ENCODE measurements around the gene SCN5A. TPM values are rescaled to one million over a fixed set of nuclear protein-coding genes. Genes with fewer than 3 reads are reported as not detected.

Gene SCN5A
- total and polyA plus RNA-seq, 2 of the 13 experiments (the other 11 are each of a cell fraction or from before 2014, with no cell fraction given) = 0.22 TPM; not detected in 1

DNA sequence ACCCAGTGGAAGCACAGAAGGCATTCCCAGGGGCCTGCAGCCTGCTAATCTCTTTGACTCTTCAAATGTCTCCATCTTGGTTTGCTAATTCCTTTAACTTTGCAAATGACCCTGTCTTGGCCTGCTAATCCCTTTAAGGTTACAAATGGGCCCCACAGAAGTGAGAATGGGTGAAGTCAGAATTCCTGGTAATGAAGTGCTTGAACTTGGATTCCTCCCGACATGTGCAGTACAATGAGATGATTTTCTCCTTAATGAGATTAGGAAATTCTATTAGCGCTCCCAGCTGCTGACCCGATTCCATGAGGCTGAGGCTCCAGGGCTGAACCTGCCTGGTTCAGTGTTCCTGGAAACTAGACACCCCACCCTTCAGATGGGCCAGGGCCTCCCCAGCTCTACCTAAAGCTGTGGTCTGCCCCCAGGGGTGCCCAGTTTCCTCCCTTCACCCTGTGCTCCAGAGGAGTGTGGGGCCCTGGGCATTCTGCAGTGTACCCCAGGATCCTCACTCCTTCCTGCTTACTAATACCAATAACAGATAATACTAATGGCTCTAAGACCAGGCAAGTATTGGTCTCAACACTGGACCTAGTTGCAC lies 47.4 kb downstream of the SCN5A start (continued):
- TF ChIP-seq, protein P1, sequence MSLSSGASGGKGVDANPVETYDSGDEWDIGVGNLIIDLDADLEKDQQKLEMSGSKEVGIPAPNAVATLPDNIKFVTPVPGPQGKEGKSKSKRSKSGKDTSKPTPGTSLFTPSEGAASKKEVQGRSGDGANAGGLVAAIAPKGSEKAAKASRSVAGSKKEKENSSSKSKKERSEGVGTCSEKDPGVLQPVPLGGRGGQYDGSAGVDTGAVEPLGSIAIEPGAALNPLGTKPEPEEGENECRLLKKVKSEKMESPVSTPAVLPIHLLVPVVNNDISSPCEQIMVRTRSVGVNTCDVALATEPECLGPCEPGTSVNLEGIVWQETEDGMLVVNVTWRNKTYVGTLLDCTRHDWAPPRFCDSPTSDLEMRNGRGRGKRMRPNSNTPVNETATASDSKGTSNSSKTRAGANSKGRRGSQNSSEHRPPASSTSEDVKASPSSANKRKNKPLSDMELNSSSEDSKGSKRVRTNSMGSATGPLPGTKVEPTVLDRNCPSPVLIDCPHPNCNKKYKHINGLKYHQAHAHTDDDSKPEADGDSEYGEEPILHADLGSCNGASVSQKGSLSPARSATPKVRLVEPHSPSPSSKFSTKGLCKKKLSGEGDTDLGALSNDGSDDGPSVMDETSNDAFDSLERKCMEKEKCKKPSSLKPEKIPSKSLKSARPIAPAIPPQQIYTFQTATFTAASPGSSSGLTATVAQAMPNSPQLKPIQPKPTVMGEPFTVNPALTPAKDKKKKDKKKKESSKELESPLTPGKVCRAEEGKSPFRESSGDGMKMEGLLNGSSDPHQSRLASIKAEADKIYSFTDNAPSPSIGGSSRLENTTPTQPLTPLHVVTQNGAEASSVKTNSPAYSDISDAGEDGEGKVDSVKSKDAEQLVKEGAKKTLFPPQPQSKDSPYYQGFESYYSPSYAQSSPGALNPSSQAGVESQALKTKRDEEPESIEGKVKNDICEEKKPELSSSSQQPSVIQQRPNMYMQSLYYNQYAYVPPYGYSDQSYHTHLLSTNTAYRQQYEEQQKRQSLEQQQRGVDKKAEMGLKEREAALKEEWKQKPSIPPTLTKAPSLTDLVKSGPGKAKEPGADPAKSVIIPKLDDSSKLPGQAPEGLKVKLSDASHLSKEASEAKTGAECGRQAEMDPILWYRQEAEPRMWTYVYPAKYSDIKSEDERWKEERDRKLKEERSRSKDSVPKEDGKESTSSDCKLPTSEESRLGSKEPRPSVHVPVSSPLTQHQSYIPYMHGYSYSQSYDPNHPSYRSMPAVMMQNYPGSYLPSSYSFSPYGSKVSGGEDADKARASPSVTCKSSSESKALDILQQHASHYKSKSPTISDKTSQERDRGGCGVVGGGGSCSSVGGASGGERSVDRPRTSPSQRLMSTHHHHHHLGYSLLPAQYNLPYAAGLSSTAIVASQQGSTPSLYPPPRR (CRISPR knock-in tag; IDR thresholded peaks at IDR 0.05; ENCODE audit: borderline replicate concordance) = no peak
- TF ChIP-seq KDM5B (CRISPR knock-in tag; IDR thresholded peaks at IDR 0.05; ENCODE audit: borderline replicate concordance) (no peak), PHF8 (CRISPR knock-in tag; IDR thresholded peaks at IDR 0.05) (no peak), HDAC6 (IDR thresholded peaks at IDR 0.05; ENCODE audit: low read depth, low read length) (no peak)
- TF ChIP-seq, protein P2, sequence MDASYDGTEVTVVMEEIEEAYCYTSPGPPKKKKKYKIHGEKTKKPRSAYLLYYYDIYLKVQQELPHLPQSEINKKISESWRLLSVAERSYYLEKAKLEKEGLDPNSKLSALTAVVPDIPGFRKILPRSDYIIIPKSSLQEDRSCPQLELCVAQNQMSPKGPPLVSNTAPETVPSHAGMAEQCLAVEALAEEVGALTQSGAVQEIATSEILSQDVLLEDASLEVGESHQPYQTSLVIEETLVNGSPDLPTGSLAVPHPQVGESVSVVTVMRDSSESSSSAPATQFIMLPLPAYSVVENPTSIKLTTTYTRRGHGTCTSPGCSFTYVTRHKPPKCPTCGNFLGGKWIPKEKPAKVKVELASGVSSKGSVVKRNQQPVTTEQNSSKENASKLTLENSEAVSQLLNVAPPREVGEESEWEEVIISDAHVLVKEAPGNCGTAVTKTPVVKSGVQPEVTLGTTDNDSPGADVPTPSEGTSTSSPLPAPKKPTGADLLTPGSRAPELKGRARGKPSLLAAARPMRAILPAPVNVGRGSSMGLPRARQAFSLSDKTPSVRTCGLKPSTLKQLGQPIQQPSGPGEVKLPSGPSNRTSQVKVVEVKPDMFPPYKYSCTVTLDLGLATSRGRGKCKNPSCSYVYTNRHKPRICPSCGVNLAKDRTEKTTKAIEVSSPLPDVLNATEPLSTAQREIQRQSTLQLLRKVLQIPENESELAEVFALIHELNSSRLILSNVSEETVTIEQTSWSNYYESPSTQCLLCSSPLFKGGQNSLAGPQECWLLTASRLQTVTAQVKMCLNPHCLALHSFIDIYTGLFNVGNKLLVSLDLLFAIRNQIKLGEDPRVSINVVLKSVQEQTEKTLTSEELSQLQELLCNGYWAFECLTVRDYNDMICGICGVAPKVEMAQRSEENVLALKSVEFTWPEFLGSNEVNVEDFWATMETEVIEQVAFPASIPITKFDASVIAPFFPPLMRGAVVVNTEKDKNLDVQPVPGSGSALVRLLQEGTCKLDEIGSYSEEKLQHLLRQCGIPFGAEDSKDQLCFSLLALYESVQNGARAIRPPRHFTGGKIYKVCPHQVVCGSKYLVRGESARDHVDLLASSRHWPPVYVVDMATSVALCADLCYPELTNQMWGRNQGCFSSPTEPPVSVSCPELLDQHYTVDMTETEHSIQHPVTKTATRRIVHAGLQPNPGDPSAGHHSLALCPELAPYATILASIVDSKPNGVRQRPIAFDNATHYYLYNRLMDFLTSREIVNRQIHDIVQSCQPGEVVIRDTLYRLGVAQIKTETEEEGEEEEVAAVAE (CRISPR knock-in tag; IDR thresholded peaks at IDR 0.05; ENCODE audit: borderline replicate concordance) = no peak
